ENCODE measurements around the gene PLA2G4D. TPM values are rescaled to one million over a fixed set of nuclear protein-coding genes. Genes with fewer than 3 reads are reported as not detected.

PLA2G4D gene
- polyA plus RNA-seq, 1 donor from 2014 or later = not detected

DNA sequence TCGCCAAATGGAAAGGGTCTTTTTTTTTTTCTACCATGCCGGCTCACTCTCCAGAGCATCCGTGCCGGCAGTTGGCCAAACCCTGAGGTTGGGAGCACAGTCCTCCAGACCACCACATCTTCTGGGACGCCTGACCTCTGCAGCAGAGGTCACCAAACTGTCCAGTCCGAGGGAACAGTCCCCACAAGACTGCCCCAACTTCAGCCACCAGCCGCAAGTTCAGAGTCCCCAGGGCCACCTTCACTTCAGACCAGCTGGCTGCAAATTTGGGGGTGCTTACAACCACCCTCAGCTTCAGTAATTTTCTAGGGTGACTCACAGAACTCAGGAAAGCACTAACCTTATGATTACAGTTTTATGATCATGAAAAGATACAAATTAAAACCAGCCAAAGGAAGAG is 28.9 kb downstream of the PLA2G4D start:
- Histone ChIP-seq H4K20me1 (ENCODE audit: insufficient read depth) (no peaks in the 10 kb centered on the region), H3K4me3 (ENCODE audit: low read length) (no peak overlapping the region), H3K27me3 (ENCODE audit: insufficient read depth, low read depth, low read length) (no peaks in the 10 kb centered on the region), H2AFZ (ENCODE audit: low read depth, low read length) (no peak overlapping the region), H3K9ac (ENCODE audit: low read length) (no peak overlapping the region), H3K9me2 (ENCODE audit: insufficient read depth, low read length) (no peaks in the 10 kb centered on the region), H3K36me3 (ENCODE audit: insufficient read depth, low read length) (no peaks in the 10 kb centered on the region), H3K27ac (ENCODE audit: low read length) (no peak overlapping the region), H3K9me3 (ENCODE audit: low read length) (no peaks in the 10 kb centered on the region), H3F3A (ENCODE audit: insufficient read depth, low read length, poor library complexity, severe bottlenecking) (no peaks in the 10 kb centered on the region), H3K4me2 (ENCODE audit: low read length) (no peak overlapping the region), H3K79me2 (replicated peaks; ENCODE audit: insufficient read depth, low read length) (no peaks in the 10 kb centered on the region)
- TF ChIP-seq MXI1 (conservative IDR thresholded peaks at IDR 0.05; ENCODE audit: poor library complexity, severe bottlenecking) (no peak), EZH2 (IDR thresholded peaks at IDR 0.05; ENCODE audit: borderline replicate concordance, insufficient read depth, low read length, poor library complexity, severe bottlenecking) (no peak), TAF1 (IDR thresholded peaks at IDR 0.05; ENCODE audit: low read depth) (no peak), EP300 (conservative IDR thresholded peaks at IDR 0.05; ENCODE audit: poor library complexity, severe bottlenecking) (no peak), SMC3 (conservative IDR thresholded peaks at IDR 0.05; ENCODE audit: poor library complexity) (no peak), POLR2AphosphoS5 (IDR thresholded peaks at IDR 0.05) (no peak), RAD21 (conservative IDR thresholded peaks at IDR 0.05) (no peak)
- TF ChIP-seq, protein P1, sequence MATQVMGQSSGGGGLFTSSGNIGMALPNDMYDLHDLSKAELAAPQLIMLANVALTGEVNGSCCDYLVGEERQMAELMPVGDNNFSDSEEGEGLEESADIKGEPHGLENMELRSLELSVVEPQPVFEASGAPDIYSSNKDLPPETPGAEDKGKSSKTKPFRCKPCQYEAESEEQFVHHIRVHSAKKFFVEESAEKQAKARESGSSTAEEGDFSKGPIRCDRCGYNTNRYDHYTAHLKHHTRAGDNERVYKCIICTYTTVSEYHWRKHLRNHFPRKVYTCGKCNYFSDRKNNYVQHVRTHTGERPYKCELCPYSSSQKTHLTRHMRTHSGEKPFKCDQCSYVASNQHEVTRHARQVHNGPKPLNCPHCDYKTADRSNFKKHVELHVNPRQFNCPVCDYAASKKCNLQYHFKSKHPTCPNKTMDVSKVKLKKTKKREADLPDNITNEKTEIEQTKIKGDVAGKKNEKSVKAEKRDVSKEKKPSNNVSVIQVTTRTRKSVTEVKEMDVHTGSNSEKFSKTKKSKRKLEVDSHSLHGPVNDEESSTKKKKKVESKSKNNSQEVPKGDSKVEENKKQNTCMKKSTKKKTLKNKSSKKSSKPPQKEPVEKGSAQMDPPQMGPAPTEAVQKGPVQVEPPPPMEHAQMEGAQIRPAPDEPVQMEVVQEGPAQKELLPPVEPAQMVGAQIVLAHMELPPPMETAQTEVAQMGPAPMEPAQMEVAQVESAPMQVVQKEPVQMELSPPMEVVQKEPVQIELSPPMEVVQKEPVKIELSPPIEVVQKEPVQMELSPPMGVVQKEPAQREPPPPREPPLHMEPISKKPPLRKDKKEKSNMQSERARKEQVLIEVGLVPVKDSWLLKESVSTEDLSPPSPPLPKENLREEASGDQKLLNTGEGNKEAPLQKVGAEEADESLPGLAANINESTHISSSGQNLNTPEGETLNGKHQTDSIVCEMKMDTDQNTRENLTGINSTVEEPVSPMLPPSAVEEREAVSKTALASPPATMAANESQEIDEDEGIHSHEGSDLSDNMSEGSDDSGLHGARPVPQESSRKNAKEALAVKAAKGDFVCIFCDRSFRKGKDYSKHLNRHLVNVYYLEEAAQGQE (IDR thresholded peaks at IDR 0.05; ENCODE audit: borderline replicate concordance) = no peak
- TF ChIP-seq, protein P2, sequence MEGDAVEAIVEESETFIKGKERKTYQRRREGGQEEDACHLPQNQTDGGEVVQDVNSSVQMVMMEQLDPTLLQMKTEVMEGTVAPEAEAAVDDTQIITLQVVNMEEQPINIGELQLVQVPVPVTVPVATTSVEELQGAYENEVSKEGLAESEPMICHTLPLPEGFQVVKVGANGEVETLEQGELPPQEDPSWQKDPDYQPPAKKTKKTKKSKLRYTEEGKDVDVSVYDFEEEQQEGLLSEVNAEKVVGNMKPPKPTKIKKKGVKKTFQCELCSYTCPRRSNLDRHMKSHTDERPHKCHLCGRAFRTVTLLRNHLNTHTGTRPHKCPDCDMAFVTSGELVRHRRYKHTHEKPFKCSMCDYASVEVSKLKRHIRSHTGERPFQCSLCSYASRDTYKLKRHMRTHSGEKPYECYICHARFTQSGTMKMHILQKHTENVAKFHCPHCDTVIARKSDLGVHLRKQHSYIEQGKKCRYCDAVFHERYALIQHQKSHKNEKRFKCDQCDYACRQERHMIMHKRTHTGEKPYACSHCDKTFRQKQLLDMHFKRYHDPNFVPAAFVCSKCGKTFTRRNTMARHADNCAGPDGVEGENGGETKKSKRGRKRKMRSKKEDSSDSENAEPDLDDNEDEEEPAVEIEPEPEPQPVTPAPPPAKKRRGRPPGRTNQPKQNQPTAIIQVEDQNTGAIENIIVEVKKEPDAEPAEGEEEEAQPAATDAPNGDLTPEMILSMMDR (IDR thresholded peaks at IDR 0.05; ENCODE audit: poor library complexity, severe bottlenecking) = no peak

DNA sequence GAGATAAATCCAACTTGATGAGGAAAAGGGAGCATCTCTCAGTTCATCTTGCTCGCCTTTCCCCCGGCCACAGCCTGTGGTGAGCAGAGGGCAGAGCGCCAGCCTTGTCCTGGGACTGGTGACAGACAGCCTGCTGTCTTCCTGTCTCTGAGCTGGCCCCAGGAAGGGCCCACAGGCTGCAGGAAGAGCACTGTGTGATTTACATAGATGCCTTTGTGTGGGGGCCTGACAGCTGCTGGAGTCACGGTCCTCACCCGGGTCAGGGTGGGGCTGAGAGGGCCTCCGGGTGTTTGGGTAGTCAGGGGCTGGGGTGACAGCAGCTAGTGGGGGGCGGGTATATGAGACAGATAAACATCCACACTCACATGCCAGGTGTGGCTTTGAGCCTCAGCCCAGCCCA is 29.3 kb downstream of the PLA2G4D start:
- no peaks in the 10 kb centered on the region for H3K9me3 ChIP-seq (ENCODE audit: low read length)
- no peaks in the 10 kb centered on the region for H3K79me2 ChIP-seq (replicated peaks; ENCODE audit: insufficient read depth, low read length)
- no peak overlapping the region for H3K4me3 ChIP-seq (ENCODE audit: low read length)
- no peaks in the 10 kb centered on the region for H3K9me2 ChIP-seq (ENCODE audit: insufficient read depth, low read length)
- H3K27me3 ChIP-seq (ENCODE audit: insufficient read depth, low read depth, low read length) = no peaks in the 10 kb centered on the region
- H4K20me1 ChIP-seq (ENCODE audit: insufficient read depth) = no peaks in the 10 kb centered on the region
- no peak overlapping the region for H3K9ac ChIP-seq (ENCODE audit: low read length)
- TF ChIP-seq TAF1 (IDR thresholded peaks at IDR 0.05; ENCODE audit: low read depth) (no peak), POLR2AphosphoS5 (IDR thresholded peaks at IDR 0.05) (no peak), EP300 (conservative IDR thresholded peaks at IDR 0.05; ENCODE audit: poor library complexity, severe bottlenecking) (no peak), MXI1 (conservative IDR thresholded peaks at IDR 0.05; ENCODE audit: poor library complexity, severe bottlenecking) (no peak), SMC3 (conservative IDR thresholded peaks at IDR 0.05; ENCODE audit: poor library complexity) (no peak), RAD21 (conservative IDR thresholded peaks at IDR 0.05) (no peak), EZH2 (IDR thresholded peaks at IDR 0.05; ENCODE audit: borderline replicate concordance, insufficient read depth, low read length, poor library complexity, severe bottlenecking) (no peak)
- TF ChIP-seq, protein P1 (IDR thresholded peaks at IDR 0.05; ENCODE audit: borderline replicate concordance) = no peak
- TF ChIP-seq, protein P2 (IDR thresholded peaks at IDR 0.05; ENCODE audit: poor library complexity, severe bottlenecking) = no peak
- H3K27ac ChIP-seq (ENCODE audit: low read length) = no peak overlapping the region
- no peak overlapping the region for H2AFZ ChIP-seq (ENCODE audit: low read depth, low read length)
- H3K36me3 ChIP-seq (ENCODE audit: insufficient read depth, low read length) = no peaks in the 10 kb centered on the region
- H3K4me2 ChIP-seq (ENCODE audit: low read length) = no peak overlapping the region
- H3F3A ChIP-seq (ENCODE audit: insufficient read depth, low read length, poor library complexity, severe bottlenecking) = no peaks in the 10 kb centered on the region
